GM12878 (cell line): ENCODE results near the gene DAO. TPM values are rescaled to one million over a fixed set of nuclear protein-coding genes. Genes with fewer than 3 reads are reported as not detected.
A peak's percentile ranks its signal among the peaks of the same experiment; 100 is the strongest.

Source experiments
- ASH2L ChIP-seq: fragments of 300-600, 200-600 bp; sonication (generic); IDR thresholded peaks from 2 replicates; pipeline ENCODE4 v1.6.1; 2017; ENCODE audit warnings: low read depth, mild to moderate bottlenecking, borderline replicate concordance
- CBX3 ChIP-seq: fragments of 200-600 bp; sonication (generic); IDR thresholded peaks from 2 replicates; pipeline ENCODE4 v1.6.1; 2016; ENCODE audit warnings: low read depth, borderline replicate concordance
- CHD1 ChIP-seq: IDR thresholded peaks from 2 replicates; pipeline ENCODE4 v1.6.1; 2012; ENCODE audit warnings: low read depth, low read length, improper control_type of control experiment
- CHD4 ChIP-seq: fragments of 200-600 bp; sonication (generic); IDR thresholded peaks from 2 replicates; pipeline ENCODE4 v1.6.1; 2016; ENCODE audit warnings: mild to moderate bottlenecking
- CREB1 ChIP-seq: IDR thresholded peaks from 2 replicates; pipeline ENCODE4 v1.6.1; 2012; ENCODE audit warnings: low read depth, mild to moderate bottlenecking, inconsistent platforms
- CREM ChIP-seq: IDR thresholded peaks from 2 replicates; pipeline ENCODE4 v1.6.1; 2014; ENCODE audit warnings: antibody characterized with exemption, low read depth
- E2F4 ChIP-seq: IDR thresholded peaks from 2 replicates; pipeline ENCODE4 v1.6.1; 2012; ENCODE audit warnings: low read depth, low read length, improper control_type of control experiment
- EP300 ChIP-seq, 2 experiments: fragments of 150-350 bp in 1 of 2; IDR thresholded peaks; 2 replicates each; pipeline ENCODE4 v1.6.1; 2011 to 2012; ENCODE audit warnings: low read depth in 2 of 2, low read length in 2 of 2, borderline replicate concordance in 1 of 2, improper control_type of control experiment in 1 of 2, inconsistent platforms in 1 of 2; ENCODE audit not compliant: control insufficient read depth in 1 of 2
- IKZF2 ChIP-seq, 2 experiments: fragments of 450-650 bp; IDR thresholded peaks; 2 replicates each; pipeline ENCODE4 v1.6.1; 2017; ENCODE audit warnings: mild to moderate bottlenecking in 2 of 2, moderate library complexity in 2 of 2
- IRF4 ChIP-seq: IDR thresholded peaks from 2 replicates; pipeline ENCODE4 v1.6.1; 2011; ENCODE audit warnings: low read depth, low read length
- KAT2A ChIP-seq: conservative IDR thresholded peaks from 2 replicates; pipeline ENCODE4 v1.6.1; 2011; ENCODE audit warnings: low read depth, low read length; ENCODE audit not compliant: control insufficient read depth
- MAX ChIP-seq: IDR thresholded peaks from 2 replicates; pipeline ENCODE4 v1.6.1; 2012; ENCODE audit warnings: low read depth, low read length, improper control_type of control experiment
- MXI1 ChIP-seq: fragments of 150-350 bp; IDR thresholded peaks from 2 replicates; pipeline ENCODE4 v1.6.1; 2011; ENCODE audit warnings: low read depth, mild to moderate bottlenecking, inconsistent platforms, low read length, improper control_type of control experiment
- NBN ChIP-seq: fragments of 450-650 bp; IDR thresholded peaks from 2 replicates; pipeline ENCODE4 v1.6.1; 2016
- NRF1 ChIP-seq: conservative IDR thresholded peaks from 2 replicates; pipeline ENCODE4 v1.6.1; 2011; ENCODE audit warnings: mild to moderate bottlenecking, low read depth, low read length, improper control_type of control experiment
- RB1 ChIP-seq: fragments of 450-650 bp; formaldehyde crosslinking; IDR thresholded peaks from 2 replicates; pipeline ENCODE4 v1.6.1; 2017; ENCODE audit warnings: mild to moderate bottlenecking, borderline replicate concordance
- SMAD5 ChIP-seq: IDR thresholded peaks from 2 replicates; pipeline ENCODE4 v1.6.1; 2016; ENCODE audit warnings: antibody characterized with exemption, low read depth
- SREBF1 ChIP-seq: IDR thresholded peaks from 2 replicates; pipeline ENCODE4 v1.6.1; 2012; ENCODE audit warnings: mild to moderate bottlenecking, low read length
- YBX1 ChIP-seq: fragments of 450-650 bp; IDR thresholded peaks from 2 replicates; pipeline ENCODE4 v1.6.1; 2016; ENCODE audit warnings: antibody characterized with exemption
- ZBTB4 ChIP-seq: fragments of 450-650 bp; formaldehyde crosslinking; IDR thresholded peaks from 2 replicates; pipeline ENCODE4 v1.4.0; 2022; ENCODE audit warnings: mild to moderate bottlenecking, moderate library complexity
- ZNF592 ChIP-seq: fragments of 450-650 bp; IDR thresholded peaks from 2 replicates; pipeline ENCODE4 v1.6.1; 2017; ENCODE audit warnings: mild to moderate bottlenecking, moderate library complexity
- polyA plus RNA-seq, 11 experiments: library from polyadenylated mRNA; depleted of rRNA in 4 of 11; unstranded in 6 of 11; stranded (reverse) in 5 of 11; fragments of >200 nt; fragmentation: Nextera tagmentation in 4 of 11; fragmentation: Illumina TruSeq in 1 of 11; extraction: Ambion mirVana in 4 of 11; extraction: Trizol in 1 of 11; gene quantifications; 1 replicate in 1 of 11; 2 replicates in 10 of 11; pipeline versions ENCODE4 v1.2.1 to v1.2.3, GENCODE V29; 2011 to 2016; ENCODE audit warnings: inconsistent platforms in 2 of 11, missing spikeins in 2 of 11, low read depth in 1 of 11
- total RNA-seq, 4 experiments: library from RNA; depleted of rRNA in 3 of 4; stranded (reverse); fragments of >200 nt in 3 of 4; fragmentation: Illumina TruSeq in 1 of 4; extraction: Trizol in 1 of 4; gene quantifications; 2 replicates each; pipeline versions ENCODE4 v1.2.1 to v1.2.3, GENCODE V29; 2013 to 2021

The DAO gene
- total and polyA plus RNA-seq, 10 of the 15 experiments (the other 5 are each of a cell fraction or from before 2014, with no cell fraction given) = 0.15 TPM; not detected in 9

- TF ChIP-seq CREM (peak; percentile 95), IKZF2 (IDR thresholded peaks at IDR 0.05) (peak; percentile 86 to 90), YBX1 (no peak), CREB1 (peak; percentile 91), ZNF592 (peak; percentile 35; the same call in 1 of the 2 replicates), SMAD5 (no peak), MXI1 (peak; percentile 87), MAX (no peak), CHD4 (no peak), ASH2L (no peak), NRF1 (no peak), SREBF1 (no peak), E2F4 (no peak), RB1 (no peak), CHD1 (no peak), ZBTB4 (CRISPR knock-in tag) (no peak), NBN (peak; percentile 74), KAT2A (no peak), EP300 (IDR thresholded peaks at IDR 0.05; ENCODE audit: borderline replicate concordance in 1 of 2, control insufficient read depth in 1 of 2, low read depth in 2 of 2, low read length in 2 of 2) (peak; percentile 91 to 94; a peak in 3 of 4 replicates), IRF4 (peak; percentile 91), CBX3 (no peak)
Measured at GRCh38 chr12:108854451-108855283, 25.2 kb upstream of the DAO start (continued).
